ENCODE results near the gene TERT.

The TERT gene

GRCh38 chr5:1324719-1325190, 29.9 kb upstream of the TERT start:
- Histone ChIP-seq H3K27me3 (ENCODE audit: low read length) (no peaks in the 10 kb centered on the region), H3K9me3 (ENCODE audit: insufficient read depth, low read length) (no peaks in the 10 kb centered on the region), H3K79me2 (ENCODE audit: insufficient read depth, low read length) (peaks cover 13% of the 10 kb centered on the region), H2AFZ (ENCODE audit: low read depth, low read length, severe bottlenecking) (no peak overlapping the region), H3K36me3 (ENCODE audit: low read length) (peaks cover 13% of the 10 kb centered on the region; the same call in 1 of the 2 replicates), H3K9ac (ENCODE audit: low read length) (no peak overlapping the region), H4K20me1 (ENCODE audit: low read depth, low read length) (peaks cover 8% of the 10 kb centered on the region; the same call in 1 of the 2 replicates), H3K4me2 (ENCODE audit: low read depth, low read length, poor library complexity, severe bottlenecking) (no peak overlapping the region), H3K27ac (ENCODE audit: low read depth, low read length) (no peak overlapping the region), H3F3A (ENCODE audit: insufficient read depth) (no peaks in the 10 kb centered on the region; the same call in 1 of the 2 replicates), H3K9me2 (replicated peaks; ENCODE audit: insufficient read depth, low read length) (no peaks in the 10 kb centered on the region), H3K4me3 (ENCODE audit: insufficient read depth, low read length, poor library complexity, severe bottlenecking) (no peak overlapping the region)
- TF ChIP-seq, protein P1, sequence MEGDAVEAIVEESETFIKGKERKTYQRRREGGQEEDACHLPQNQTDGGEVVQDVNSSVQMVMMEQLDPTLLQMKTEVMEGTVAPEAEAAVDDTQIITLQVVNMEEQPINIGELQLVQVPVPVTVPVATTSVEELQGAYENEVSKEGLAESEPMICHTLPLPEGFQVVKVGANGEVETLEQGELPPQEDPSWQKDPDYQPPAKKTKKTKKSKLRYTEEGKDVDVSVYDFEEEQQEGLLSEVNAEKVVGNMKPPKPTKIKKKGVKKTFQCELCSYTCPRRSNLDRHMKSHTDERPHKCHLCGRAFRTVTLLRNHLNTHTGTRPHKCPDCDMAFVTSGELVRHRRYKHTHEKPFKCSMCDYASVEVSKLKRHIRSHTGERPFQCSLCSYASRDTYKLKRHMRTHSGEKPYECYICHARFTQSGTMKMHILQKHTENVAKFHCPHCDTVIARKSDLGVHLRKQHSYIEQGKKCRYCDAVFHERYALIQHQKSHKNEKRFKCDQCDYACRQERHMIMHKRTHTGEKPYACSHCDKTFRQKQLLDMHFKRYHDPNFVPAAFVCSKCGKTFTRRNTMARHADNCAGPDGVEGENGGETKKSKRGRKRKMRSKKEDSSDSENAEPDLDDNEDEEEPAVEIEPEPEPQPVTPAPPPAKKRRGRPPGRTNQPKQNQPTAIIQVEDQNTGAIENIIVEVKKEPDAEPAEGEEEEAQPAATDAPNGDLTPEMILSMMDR (IDR thresholded peaks at IDR 0.05; ENCODE audit: insufficient read depth, low read length, poor library complexity, severe bottlenecking): no peak
- TF ChIP-seq EZH2phosphoT487 (conservative IDR thresholded peaks at IDR 0.05; ENCODE audit: low read length): no peak

DNA sequence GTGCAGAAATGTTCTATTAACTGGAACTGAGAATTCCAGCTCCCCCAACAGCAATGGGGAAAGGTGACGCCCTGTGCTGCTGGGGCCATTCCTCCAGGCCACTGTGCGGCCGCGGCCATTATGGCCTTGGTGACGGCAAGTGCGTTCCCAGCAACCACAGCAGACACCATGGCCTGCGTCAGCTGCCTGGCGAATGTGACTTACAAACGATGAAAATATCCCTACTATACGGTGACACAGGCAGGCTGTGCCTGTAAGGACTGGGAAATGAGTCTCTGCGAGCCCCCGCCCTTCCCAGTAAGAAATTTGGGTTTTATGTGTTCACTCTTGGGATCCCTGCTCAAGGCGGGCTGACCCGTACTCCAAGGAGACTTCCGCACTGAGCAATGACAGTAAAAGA, 29.4 kb upstream of the TERT start:
- no peak for TF ChIP-seq EZH2phosphoT487 (conservative IDR thresholded peaks at IDR 0.05; ENCODE audit: low read length)
- TF ChIP-seq, protein P1 (IDR thresholded peaks at IDR 0.05; ENCODE audit: insufficient read depth, low read length, poor library complexity, severe bottlenecking): no peak
- H3K9ac ChIP-seq (ENCODE audit: low read length): no peak overlapping the region
- peaks cover 13% of the 10 kb centered on the region; the same call in 1 of the 2 replicates for H3K36me3 ChIP-seq (ENCODE audit: low read length)
- no peaks in the 10 kb centered on the region for H3K27me3 ChIP-seq (ENCODE audit: low read length)
- no peak overlapping the region for H2AFZ ChIP-seq (ENCODE audit: low read depth, low read length, severe bottlenecking)
- H3K9me2 ChIP-seq (replicated peaks; ENCODE audit: insufficient read depth, low read length): no peaks in the 10 kb centered on the region
- peaks cover 12% of the 10 kb centered on the region for H3K79me2 ChIP-seq (ENCODE audit: insufficient read depth, low read length)
- H4K20me1 ChIP-seq (ENCODE audit: low read depth, low read length): peaks cover 8% of the 10 kb centered on the region; the same call in 1 of the 2 replicates
- H3K4me3 ChIP-seq (ENCODE audit: insufficient read depth, low read length, poor library complexity, severe bottlenecking): no peak overlapping the region
- no peak overlapping the region for H3K27ac ChIP-seq (ENCODE audit: low read depth, low read length)
- no peak overlapping the region for H3K4me2 ChIP-seq (ENCODE audit: low read depth, low read length, poor library complexity, severe bottlenecking)
- H3K9me3 ChIP-seq (ENCODE audit: insufficient read depth, low read length): no peaks in the 10 kb centered on the region
- no peaks in the 10 kb centered on the region; the same call in 1 of the 2 replicates for H3F3A ChIP-seq (ENCODE audit: insufficient read depth)

GRCh38 chr5:1323803-1324173, 28.9 kb upstream of the TERT start:
- Histone ChIP-seq H4K20me1 (ENCODE audit: low read depth, low read length) (peaks cover 5% of the 10 kb centered on the region; the same call in 1 of the 2 replicates), H3K27me3 (ENCODE audit: low read length) (no peaks in the 10 kb centered on the region), H3F3A (ENCODE audit: insufficient read depth) (no peaks in the 10 kb centered on the region; the same call in 1 of the 2 replicates), H3K4me2 (ENCODE audit: low read depth, low read length, poor library complexity, severe bottlenecking) (no peak overlapping the region), H3K36me3 (ENCODE audit: low read length) (peaks cover 13% of the 10 kb centered on the region; the same call in 1 of the 2 replicates), H3K9me3 (ENCODE audit: insufficient read depth, low read length) (no peaks in the 10 kb centered on the region), H3K9me2 (replicated peaks; ENCODE audit: insufficient read depth, low read length) (no peaks in the 10 kb centered on the region), H3K27ac (ENCODE audit: low read depth, low read length) (no peak overlapping the region), H2AFZ (ENCODE audit: low read depth, low read length, severe bottlenecking) (no peak overlapping the region), H3K79me2 (ENCODE audit: insufficient read depth, low read length) (peaks cover 7% of the 10 kb centered on the region), H3K4me3 (ENCODE audit: insufficient read depth, low read length, poor library complexity, severe bottlenecking) (no peak overlapping the region), H3K9ac (ENCODE audit: low read length) (no peak overlapping the region)
- TF ChIP-seq EZH2phosphoT487 (conservative IDR thresholded peaks at IDR 0.05; ENCODE audit: low read length): no peak
- TF ChIP-seq, protein P1 (IDR thresholded peaks at IDR 0.05; ENCODE audit: insufficient read depth, low read length, poor library complexity, severe bottlenecking): no peak
